Uterus (tissue), 4 donors: ENCODE data around the gene PSMG4. TPM values are rescaled to one million over a fixed set of nuclear protein-coding genes. Genes with fewer than 3 reads are reported as not detected.

Experiments
- DNase-seq, 2 donors: peaks; one replicate each; pipeline ENCODE4 v3.0.0-alpha.2; 2019 to 2020
- H3K27ac ChIP-seq, 2 donors: fragments of 200-600 bp; sonication (generic); 1 replicate in 1 of 2; 2 replicates in 1 of 2; pipeline ENCODE4 v1.5.1; 2016 to 2018
- H3K27me3 ChIP-seq, 2 donors: fragments of 200-600 bp; sonication (generic); one replicate each; pipeline ENCODE4 v1.5.1; 2018 to 2019; ENCODE audit warnings: control low read depth in 1 of 2
- H3K36me3 ChIP-seq, 2 donors: fragments of 200-600 bp; sonication (generic); one replicate each; pipeline ENCODE4 v1.5.1; 2019; ENCODE audit warnings: control low read depth in 1 of 2
- H3K4me1 ChIP-seq, 2 donors: fragments of 200-600 bp; sonication (generic); one replicate each; pipeline ENCODE4 v1.5.1; 2018 to 2019; ENCODE audit warnings: control low read depth in 1 of 2
- H3K4me3 ChIP-seq, 2 donors: fragments of 200-600 bp; sonication (generic); 1 replicate in 1 of 2; 2 replicates in 1 of 2; pipeline ENCODE4 v1.5.1; 2018 to 2019; ENCODE audit warnings: mild to moderate bottlenecking in 1 of 2
- H3K9me3 ChIP-seq, 2 donors: fragments of 200-600 bp; sonication (generic); one replicate each; pipeline ENCODE4 v1.5.1; 2019; ENCODE audit warnings: control low read depth in 1 of 2
- CTCF ChIP-seq, 4 experiments: fragments of 200-600 bp in 2 of 4; fragments of 450-650 bp in 2 of 4; sonication (generic) in 2 of 4; IDR thresholded peaks; one replicate each; pipeline ENCODE4 v1.5.1; 2016 to 2019; ENCODE audit warnings: antibody characterized with exemption in 4 of 4, mild to moderate bottlenecking in 2 of 4, moderate library complexity in 1 of 4
- POLR2A ChIP-seq, 2 donors: fragments of 450-650 bp; IDR thresholded peaks; one replicate each; pipeline ENCODE4 v1.6.1; 2016; ENCODE audit warnings: antibody characterized with exemption in 2 of 2, mild to moderate bottlenecking in 1 of 2, moderate library complexity in 1 of 2
- intact Hi-C: fragments of 100-400 bp; cut with DNase I; formaldehyde crosslinking; loops from one replicate; pipeline ENCODE4 v1.15.1; 2023; ENCODE audit warnings: low total_unique reads
- total RNA-seq, 4 donors: library from RNA; depleted of rRNA in 3 of 4; stranded (reverse); fragments of >200 nt in 3 of 4; gene quantifications; one replicate each; pipeline versions ENCODE4 v1.1.0 to v1.2.4, GENCODE V29; 2014 to 2023
- donor health status: DM: yes; HTN: yes; CAD: no.

The PSMG4 gene
- total RNA-seq, 4 donors from 2014 or later: 13.1 to 49.4 (median 28.0) TPM

GRCh38 chr6:3220366-3220765 is 38.4 kb upstream of the PSMG4 start:
- Histone ChIP-seq H3K4me1 (no peaks in the 10 kb centered on the region), H3K36me3 (no peaks in the 10 kb centered on the region), H3K27ac (no peak overlapping the region), H3K4me3 (no peak overlapping the region), H3K27me3 (no peaks in the 10 kb centered on the region), H3K9me3 (no peaks in the 10 kb centered on the region)
- intact Hi-C loops: loop anchor here (5.0 kb wide), 1 partner anchor 327 kb away; no protein-coding TSS in a partner anchor
- no peak for DNase-seq
- TF ChIP-seq POLR2A (IDR thresholded peaks at IDR 0.05) (no peak), CTCF (IDR thresholded peaks at IDR 0.05) (no peak)

GRCh38 chr6:3221578-3221977 is 37.2 kb upstream of the PSMG4 start:
- H3K36me3 ChIP-seq: no peaks in the 10 kb centered on the region
- H3K9me3 ChIP-seq: no peaks in the 10 kb centered on the region
- intact Hi-C loops: loop anchor here (5.0 kb wide), 1 partner anchor 326 kb away; no protein-coding TSS in a partner anchor
- no peak overlapping the region for H3K27ac ChIP-seq
- H3K4me3 ChIP-seq: no peak overlapping the region
- DNase-seq: no peak
- no peak for TF ChIP-seq POLR2A (IDR thresholded peaks at IDR 0.05)
- no peak for TF ChIP-seq CTCF (IDR thresholded peaks at IDR 0.05)
- H3K4me1 ChIP-seq: peaks cover 0 to under 1% of the 10 kb centered on the region in 2 donors
- H3K27me3 ChIP-seq: no peaks in the 10 kb centered on the region

GRCh38 chr6:3222506-3223038 is 36.2 kb upstream of the PSMG4 start:
- no peaks in the 10 kb centered on the region for H3K9me3 ChIP-seq
- H3K36me3 ChIP-seq: no peaks in the 10 kb centered on the region
- DNase-seq: no peak
- peaks cover 0 to 10% of the 10 kb centered on the region in 2 donors for H3K4me1 ChIP-seq
- no peak overlapping the region for H3K4me3 ChIP-seq
- H3K27ac ChIP-seq: no peak overlapping the region
- TF ChIP-seq POLR2A (IDR thresholded peaks at IDR 0.05) (no peak), CTCF (IDR thresholded peaks at IDR 0.05) (no peak)
- H3K27me3 ChIP-seq: peaks cover 0 to under 1% of the 10 kb centered on the region in 2 donors
- intact Hi-C loops: loop anchor here (5.0 kb wide), 1 partner anchor 325 kb away; no protein-coding TSS in a partner anchor

DNA sequence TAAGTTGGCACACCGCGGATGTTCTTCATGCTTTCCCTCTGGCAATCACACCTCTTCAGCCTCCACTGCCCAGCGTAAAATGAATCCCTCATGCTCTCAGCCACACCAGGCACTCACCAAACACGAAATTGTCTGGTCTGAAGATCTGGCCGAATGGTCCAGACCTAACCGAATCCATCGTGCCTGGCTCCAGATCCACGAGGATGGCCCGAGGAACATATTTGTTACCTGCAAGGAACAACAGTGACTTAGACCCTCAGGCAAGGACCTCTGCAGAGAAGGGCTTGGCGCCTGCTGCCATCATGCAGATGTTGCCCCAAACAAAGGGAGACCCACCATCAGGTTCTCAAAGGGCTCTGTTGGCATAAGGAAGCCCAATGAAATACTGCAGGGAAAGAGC is 32.7 kb upstream of the PSMG4 start:
- no peaks in the 10 kb centered on the region for H3K9me3 ChIP-seq
- no peaks in the 10 kb centered on the region for H3K36me3 ChIP-seq
- no peak overlapping the region for H3K4me3 ChIP-seq
- intact Hi-C loops: no loop called here
- peaks cover 3 to 22% of the 10 kb centered on the region in 2 donors for H3K27me3 ChIP-seq
- H3K4me1 ChIP-seq: peaks cover 0 to 19% of the 10 kb centered on the region in 2 donors
- no peak for DNase-seq
- H3K27ac ChIP-seq: no peak overlapping the region
- TF ChIP-seq POLR2A (IDR thresholded peaks at IDR 0.05) (no peak), CTCF (IDR thresholded peaks at IDR 0.05) (no peak)

- H3K9me3 ChIP-seq: no peaks in the 10 kb centered on the region
- TF ChIP-seq POLR2A (IDR thresholded peaks at IDR 0.05) (no peak), CTCF (IDR thresholded peaks at IDR 0.05) (no peak)
- H3K27ac ChIP-seq: no peak overlapping the region
- H3K27me3 ChIP-seq: peaks cover 3 to 22% of the 10 kb centered on the region in 2 donors
- intact Hi-C loops: no loop called here
- peak in 1 of 2 donors; percentile 28 for DNase-seq
- peak overlapping the region; percentile 6 to 25 for H3K4me3 ChIP-seq
- H3K4me1 ChIP-seq: peaks cover 0 to 19% of the 10 kb centered on the region in 2 donors
- H3K36me3 ChIP-seq: no peaks in the 10 kb centered on the region
Measured at GRCh38 chr6:3226481-3227362, 32.0 kb upstream of the PSMG4 start.
